ENCODE data around the gene SEC11A.
"Not testable (repeated sequence)": the region's sequence is repeated elsewhere in the genome, so short reads cannot be mapped to it uniquely, and the experiment has no call there.

SEC11A gene

DNA sequence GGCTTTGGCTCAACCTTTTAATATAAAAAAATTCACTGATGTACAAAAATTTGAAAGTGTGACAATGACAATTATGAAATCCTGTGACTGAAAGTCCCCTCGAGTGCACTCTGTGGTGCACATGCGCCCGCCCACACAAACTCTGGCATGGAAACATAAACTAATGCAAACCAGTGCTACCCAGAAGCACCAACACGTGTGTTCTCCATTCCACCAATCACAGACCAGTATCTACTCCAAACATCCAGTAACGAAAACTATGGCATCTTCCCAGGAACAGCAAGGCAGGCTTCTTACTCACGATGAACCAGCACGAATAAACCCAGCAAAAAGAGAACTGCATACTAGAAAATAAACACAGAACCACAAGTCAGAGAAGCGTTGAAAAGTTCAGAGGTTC, 46.2 kb downstream of the SEC11A start:
- no peak for DNase-seq

DNA sequence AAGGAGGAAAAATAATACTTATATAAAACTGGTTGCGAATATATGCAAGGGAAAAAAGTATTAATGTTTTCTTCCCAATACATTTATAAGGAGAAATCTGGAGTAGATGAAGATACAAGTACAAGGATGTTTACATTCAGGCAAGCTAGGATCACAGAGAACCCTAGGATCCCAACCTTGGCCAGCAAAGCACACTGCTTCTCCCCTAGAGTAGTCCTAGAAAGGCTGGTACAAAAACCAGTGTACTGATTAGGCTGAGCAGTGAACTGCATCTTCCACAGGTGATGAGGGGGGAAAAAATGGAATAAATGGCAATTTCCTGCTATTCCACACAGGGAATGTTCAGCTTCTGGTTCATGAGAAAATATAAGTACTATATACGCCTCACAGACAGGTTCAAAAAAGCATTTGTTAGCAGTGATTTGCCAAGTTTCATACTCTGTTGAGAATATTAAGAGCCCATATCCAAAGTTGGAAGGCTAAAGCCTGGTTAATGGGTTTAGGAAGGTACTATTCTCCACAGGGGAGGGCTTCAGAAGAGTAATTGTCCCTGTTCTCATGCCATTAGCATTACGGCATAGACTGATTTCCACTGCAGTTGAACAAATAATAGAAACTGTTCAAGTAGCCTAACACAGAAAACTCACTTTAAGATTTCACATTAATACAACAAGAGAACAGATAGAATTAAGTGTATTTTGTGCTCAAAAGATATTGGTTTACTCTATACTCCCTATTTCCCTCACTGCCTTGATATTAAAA, 47.5 kb downstream of the SEC11A start:
- no peak for DNase-seq

DNA sequence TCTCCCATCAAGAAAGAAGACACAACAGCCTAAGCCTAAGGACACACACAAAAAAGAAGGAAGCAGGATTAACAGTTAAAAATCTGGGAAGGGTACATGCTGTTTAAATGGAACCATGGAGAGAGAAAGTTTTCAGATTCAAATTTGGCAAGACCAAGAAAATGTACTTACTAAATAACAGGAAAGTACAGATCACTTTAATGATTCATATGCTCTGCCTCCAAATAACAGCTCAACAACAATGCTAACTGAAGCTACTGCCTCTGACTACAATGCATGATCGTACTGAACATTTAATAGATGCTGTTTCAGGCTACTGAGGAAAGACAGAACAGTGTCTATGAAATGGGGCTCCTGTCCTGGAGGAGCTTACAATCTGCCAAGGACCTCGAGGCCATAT, 49.6 kb downstream of the SEC11A start:
- no peak for DNase-seq

DNA sequence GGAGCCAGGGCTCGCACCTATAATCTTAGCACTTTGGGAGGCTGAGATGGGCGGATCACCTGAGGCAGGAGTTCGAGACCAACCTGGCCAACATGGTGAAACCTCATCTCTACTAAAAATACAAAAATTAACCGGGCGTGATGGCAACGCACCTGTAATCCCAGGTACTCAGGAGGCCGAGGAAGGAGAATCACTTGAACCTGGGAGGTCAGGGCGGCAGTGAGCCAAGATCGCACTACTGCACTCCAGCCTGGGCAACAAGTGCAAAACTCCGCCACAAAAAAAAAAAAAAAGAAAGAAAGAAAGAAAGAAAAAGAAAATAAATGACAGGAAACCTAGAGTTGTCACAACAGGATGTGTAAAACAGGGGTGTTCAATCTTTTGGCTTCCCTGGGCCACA, 54.9 kb downstream of the SEC11A start:
- no peak for DNase-seq

DNA sequence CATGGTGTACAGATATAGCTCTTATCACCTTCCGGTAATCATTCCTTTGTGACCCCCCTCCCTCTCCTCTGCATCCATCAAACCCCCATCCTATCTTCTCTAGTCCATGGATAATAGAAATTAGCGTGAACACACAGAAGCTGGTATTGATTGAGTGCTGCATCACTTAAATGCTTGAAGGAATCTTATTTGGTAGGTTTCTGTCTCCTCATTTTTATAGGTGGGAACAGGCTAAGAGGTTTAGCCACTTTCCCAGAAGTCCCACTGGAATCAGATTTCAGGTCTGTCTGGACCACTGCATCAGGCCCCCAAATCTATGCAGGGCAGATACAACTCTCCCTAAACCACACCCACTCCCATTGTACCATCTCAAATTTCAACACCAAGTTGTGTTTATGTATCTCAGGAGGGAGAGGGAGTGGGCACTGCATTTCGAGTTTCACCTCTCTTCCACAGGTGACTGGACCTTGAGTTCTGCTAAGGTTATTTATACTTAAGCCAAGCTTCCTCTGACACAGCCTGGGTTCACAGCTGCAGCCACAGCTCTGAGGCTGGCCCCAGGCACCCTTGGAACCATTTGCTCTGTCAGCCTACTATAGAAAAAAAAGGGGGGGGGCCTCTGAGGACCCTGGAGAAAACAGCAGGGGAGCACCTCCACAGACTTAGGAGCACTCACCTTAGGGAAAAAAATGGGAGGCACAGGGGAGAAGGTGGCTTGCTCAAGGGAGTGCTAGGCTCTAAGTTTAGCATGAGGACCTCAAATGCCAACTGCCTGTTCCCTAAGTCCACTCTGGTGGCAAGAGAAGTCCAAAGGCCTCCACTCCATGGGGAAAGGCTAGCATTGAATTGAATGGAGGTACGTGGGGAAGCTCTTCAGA, 55.8 kb downstream of the SEC11A start:
- no peak for DNase-seq

DNA sequence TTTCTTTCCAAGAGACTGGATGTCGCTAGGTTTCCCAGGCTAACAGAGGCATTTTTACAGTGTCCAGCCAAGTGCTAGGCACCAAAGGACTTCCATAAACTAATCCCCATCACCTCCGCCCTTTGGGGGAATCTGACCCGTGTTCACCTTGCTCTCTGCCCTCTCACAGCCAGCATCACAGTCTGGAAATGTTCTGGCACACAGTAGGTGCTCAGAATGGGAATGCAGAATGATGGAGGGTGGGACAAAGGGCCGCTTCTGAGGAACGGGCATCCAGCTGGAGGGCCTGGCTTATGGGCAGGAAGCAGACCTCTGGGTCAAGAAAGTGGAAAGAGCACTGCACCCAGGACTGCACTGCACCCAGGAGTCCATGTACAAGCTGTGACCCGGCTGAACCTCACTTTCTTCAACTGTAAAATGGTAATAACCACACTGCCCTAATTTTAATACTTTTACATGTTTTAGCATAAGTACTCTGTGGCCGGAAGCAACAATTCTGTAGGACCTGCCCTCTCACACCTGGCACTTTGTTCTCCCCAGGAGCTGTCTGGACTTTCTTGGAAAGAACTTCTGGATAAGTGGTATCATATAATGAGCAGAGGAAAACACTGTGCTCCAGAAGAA, 57.0 kb downstream of the SEC11A start:
- DNase-seq, result no peak

DNA sequence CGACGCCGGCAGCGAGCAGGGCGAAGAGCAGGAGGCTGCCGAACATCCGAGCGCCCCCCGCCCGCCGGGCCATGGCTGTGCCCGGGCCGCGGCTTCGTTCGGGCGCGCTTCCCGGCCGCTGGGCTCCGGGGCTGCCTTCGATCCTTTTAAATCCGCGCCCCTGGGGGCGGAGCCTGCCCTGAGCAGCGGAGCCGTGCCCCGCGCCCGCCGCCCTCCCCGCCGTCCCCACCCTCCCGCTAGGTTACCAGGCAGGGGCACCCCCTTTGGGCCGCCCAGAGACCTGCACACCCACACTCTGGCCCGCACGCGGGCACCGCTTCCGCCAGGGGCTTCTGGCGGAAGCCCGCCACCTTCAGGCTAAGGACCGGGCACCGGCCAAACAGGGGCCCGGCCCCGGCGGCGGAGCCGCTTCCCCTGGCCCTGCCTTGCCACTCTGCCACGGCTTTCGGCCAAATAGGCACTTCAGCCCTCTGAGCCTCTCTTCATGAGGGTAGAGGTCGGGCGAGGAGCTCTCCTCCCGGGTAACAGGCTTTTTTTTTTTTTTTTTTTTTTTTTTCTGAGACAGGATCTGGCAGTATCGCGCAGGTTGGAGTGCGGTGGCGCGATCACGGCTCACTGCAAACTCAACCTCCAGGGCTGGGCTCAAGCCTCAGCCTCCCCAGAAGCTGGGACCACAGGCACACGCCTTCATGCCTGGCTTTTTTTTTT, 57.7 kb downstream of the SEC11A start, which contains the start of gene NMB:
NMB (minus strand) TSS at position 120 of the 708 bp plus-strand sequence; CDS start at position 73, 47 bp downstream.
- peak; percentile 82 for DNase-seq

DNA sequence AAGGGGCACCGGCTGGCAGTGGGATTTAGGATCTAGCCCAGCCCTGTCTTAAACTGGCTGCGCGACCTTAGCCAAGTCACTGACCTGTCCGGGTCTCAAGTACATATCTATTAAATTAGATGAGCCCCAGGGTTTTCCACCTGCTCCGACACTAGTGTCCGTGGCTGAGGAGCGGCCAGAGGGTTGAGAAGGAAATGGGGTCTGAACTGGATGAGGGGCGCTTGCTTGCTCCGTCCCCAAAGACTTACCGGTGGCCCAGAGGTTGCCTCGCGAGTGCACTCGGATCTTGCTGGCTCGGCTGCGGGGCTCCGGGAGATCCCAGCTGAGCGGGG, 58.2 kb downstream of the SEC11A start:
- DNase-seq, result no peak

DNA sequence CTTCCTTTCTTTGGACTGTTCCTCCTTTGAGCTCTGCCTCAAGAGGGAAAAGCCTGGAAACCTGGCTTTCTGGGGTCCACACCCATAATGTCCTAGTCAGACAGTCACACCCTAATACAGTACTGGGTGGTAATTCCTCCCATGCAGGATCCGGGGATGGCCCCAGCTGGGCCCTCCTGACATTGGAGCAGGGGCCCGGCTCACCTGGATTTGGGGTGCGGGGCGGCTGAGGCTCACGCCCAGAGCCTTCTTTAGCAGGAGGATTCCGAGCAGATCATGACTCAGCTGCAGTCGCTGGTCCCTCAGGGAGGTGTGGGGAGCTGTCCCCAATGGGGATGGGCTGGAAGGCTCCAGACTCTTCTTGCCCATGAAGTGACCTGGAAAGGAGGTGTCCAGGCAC, 59.0 kb downstream of the SEC11A start:
- DNase-seq, result no peak

DNA sequence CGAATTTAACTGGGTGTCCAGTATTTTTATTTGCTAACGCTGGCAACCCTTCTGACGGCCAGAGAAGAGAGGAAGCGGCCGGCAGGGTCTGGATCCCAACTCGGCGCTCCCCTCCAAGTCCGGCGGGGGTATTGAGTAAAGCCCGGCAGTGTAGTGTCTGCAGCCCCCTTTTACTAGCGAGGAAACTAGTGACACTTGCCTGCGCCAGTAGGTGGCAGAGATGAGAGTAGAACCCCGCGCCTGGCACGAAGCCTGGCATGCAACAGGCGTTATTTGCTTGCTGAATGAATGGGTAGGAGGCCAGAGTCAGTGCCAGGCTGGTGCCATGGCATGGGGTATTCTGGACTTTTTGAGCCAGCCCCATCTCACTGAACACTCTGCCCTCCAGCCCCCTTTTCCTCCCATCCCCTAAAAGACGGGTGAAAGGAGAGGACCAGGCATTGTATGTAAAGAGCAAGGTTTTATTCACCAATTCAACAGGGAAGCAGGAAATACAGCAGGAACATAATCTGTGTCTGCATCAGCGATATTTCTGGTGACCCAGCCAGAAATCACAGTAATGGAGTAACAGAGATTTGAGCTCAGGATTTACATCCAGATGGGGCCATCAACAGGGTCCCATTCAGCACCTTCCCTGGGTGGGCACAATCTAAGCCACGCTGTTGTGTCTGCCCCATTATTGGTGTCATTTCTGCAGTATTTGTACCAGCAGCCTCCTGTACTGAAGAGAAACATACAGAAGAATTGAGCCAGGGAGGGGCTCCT, 61.1 kb downstream of the SEC11A start:
- peak; percentile 83 for DNase-seq

DNA sequence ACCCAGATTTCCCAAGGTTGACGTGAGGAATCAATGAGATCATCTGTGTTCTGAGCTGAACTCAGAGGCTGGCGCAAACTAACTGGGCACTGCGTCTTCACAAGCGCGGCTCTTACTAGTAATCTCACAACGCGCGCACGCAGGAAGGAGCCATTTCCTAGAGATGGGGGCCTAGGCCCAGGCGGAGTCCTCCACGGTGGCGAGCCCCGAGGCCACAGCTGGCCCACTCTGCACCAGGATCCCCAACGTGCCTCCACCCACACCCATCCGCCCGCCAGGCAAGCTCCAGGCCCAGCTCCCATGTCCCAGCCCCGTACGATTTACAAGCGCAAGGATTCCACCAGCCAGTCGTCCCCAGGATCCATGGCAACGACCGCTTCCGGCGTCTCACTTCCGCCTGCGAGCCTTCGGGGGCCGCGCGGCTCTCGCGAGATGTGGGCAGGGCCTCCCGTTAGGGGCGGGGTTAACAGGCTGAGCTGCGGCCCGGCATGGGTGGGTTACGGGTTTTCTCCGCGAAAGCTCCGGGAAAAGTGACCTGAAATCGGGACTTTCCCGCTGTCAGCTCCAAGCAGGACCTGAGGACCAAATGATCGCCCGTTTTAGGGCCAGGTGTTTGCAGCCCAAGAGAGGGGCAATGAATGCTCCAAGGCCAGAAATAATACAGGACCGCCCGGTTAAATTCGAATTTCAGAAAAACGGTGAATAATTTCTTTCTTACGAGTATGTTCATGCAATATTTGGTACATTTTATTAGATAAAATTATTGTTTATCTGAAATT, 61.8 kb downstream of the SEC11A start, which contains the start of gene WDR73:
WDR73 (minus strand) TSS at position 374 of the 779 bp plus-strand sequence; CDS start at position 365, 9 bp downstream.
- DNase-seq, result peak; percentile 93

DNA sequence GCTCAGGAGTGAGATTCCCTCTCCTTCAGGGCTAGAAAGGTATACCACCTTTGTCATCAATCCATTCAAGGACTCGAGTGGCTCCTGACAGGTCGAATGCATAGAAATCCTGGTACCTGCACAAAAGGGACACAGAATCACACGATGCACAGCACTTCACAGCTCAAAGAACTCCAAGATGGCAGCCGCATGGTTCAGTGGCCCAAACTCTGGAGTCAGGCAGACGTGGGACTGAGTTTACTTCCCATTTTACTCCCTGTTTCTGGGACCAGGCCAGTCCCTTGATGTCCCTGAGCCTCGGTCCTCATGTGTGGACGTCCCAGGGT, 62.4 kb downstream of the SEC11A start:
- DNase-seq, result no peak

DNA sequence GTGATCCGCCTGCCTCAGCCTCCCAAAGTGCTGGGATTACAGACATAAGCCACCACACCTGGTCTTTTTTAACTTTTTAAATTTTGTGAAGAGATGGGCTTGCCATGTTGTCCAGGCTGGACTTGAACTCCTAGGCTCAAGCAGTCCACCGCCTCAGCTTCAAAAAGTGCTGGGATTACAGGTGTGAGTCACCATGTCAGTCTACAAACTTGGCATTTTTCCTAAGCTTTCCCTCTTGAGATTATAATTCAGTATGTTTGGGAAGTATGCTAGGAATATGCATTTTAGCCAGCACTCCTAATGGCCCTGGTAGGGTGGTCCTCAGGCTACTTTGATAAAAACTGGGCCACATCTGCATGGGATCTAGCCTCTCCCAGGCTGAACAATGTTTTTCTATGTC, 66.2 kb downstream of the SEC11A start:
- DNase-seq, result no peak

DNA sequence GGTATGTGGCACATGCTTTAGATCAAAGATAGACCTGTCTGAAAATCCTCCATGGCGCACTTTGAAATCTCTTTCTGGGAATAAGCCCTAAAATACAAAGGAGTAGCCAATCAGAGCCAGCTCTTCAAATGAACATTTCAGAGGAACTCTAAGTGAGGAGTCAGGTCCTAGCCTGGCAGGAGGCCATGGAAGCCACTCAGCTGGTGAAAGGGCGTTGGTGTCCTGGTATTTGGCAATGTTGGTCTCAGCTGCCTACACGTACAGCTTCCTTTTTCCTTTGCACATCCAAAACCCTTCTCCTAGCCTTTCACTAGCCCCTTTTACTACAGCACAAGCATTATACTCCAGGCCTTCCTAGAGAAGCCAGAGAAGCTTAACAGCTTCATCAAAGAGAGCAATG, 67.4 kb downstream of the SEC11A start:
- DNase-seq, result no peak

DNA sequence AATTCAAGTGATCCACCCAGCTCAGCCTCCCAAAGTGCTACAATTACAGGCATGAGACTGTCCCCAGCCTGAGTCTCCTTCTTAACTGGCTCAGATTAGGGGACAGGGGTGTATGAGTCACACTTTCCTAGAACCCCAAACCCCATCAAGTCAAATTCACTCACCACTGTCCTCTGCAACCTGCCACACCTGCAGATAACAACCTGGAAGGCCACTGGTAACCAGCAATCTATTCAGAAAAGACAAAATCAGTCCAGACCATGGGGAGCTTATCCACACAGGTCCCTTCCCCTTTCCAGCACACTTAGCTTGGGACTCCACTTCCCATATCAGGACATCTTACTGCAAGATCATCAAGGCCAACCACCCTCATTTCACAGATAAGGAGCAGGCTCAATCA, 68.2 kb downstream of the SEC11A start:
- no peak for DNase-seq

DNA sequence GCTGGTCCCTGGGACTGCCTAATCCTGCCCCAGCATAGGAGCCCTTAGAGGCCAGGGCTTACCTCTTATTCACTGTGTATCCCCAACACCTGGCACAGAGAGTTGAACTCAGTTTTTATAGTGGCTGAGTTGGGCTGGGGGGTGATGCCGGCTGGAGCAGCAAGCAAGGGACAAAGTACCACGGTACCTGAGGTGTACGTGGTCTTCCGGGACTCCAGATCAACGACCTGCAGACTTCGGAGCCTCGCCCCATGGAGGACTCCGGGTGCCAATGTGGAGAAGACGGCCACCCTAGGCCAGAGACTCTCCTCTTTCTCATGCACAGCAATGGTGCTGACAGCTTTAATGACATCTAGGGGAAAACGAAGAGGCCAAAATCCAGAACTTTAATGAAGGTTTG, 69.9 kb downstream of the SEC11A start:
- no peak for DNase-seq

DNA sequence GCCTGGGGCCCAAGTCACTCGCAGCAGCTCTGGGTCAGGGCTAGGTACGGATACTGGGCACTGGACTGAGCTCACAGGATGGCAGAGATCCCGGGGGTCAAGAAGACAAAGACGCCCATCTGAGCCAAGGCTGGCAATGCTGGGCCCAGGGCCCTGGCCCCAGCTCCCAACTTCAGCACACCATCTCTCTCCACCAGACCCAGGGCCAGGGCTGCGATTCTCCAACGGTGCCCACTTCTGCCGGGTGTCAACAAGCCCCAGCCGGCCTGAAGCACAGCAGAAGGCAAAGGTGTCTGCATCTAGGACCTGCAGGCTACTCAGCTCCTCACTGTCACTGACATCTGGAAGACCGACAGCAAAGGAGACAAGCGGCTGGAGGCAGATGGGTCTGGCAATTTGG, 70.4 kb downstream of the SEC11A start:
- no peak for DNase-seq

DNA sequence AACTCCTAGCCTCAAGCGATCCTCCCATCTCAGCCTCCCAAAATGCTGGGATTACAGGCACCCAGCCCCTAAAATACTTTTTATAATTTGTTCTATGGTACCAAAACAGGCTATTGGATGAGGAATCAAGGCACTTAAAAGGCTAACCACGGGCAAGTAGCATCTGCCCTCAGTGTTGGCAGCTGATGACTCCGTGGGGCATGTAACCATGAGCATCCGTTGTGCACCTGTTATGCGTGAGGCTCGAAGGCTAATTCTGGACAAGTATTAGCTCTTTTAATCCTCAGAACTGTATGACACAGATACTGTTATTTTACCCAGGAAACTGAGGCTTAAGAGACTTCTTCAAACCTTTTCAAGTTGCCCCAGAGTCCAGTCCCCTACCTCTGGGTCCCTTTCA, 72.1 kb downstream of the SEC11A start:
- DNase-seq, result no peak

DNA sequence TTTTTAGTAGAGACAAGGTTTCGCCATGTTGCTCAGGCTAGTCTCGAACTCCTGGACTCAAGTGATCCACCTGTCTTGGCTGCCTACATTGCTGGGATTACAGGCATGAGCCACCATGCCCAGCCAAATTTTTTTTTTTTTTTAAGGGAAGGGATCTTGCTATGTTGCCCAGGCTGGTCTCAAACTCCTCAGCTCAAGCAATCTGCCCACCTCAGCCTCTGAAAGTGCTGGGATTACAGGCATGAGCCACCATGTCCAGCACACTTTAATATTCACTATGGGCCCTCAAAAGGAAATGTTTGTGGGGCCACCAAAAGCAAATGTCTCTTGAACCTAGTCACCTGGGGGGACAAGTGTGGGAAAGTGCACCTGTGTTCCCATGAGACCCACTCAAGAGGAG, 73.3 kb downstream of the SEC11A start:
- DNase-seq, result not testable (repeated sequence)

DNA sequence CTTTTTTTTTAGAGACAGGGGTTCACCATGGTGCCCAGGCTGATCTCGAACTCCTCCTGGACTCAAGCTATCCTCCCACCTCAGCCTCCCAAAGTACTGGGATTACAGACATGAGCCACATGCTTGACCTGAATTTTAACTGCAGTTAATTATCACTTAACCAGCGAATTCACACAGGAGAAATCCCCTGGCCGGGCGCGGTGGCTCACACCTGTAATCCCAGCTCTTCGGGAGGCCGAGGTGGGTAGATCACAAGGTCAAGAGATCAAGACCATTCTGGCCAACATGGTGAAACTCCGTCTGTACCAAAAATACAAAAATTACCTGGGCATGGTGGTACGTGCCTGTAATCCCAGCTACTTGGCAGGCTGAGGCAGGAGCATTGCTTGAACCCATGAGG, 74.1 kb downstream of the SEC11A start:
- not testable (repeated sequence) for DNase-seq

DNA sequence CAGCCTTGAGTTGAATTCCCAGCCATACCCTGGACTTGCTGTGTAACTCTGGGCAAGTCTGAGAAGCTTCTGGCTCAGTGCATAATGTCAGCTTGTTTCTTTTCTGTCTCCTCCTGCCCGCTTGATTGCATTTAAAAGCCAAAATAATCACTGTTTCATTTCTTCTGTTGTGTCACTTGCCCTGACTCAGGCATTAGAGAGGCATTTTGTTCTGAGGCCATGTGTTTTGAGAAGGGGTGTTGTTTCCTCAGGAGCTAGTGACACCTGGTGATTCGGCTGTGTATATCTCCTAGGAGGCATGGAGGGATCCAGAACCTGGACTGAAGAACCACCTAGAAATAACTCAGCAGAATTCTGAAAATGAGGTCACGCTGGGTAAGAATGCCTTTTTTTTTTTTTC, 77.8 kb downstream of the SEC11A start:
- peak; percentile 37 for DNase-seq
